Epithelial cell of esophagus (primary cell): ENCODE data around the gene PRKD3.

ENCODE experiments used
- DNase-seq: peaks from one replicate; pipeline ENCODE4 v3.0.0; 2010; ENCODE audit warnings: low read depth
- H3K4me3 ChIP-seq: 2 replicates; pipeline ENCODE4 v1.5.1; 2011; ENCODE audit warnings: mild to moderate bottlenecking, low read length, control low read depth
- CTCF ChIP-seq: IDR thresholded peaks from 2 replicates; pipeline ENCODE4 v1.5.1; 2011; ENCODE audit warnings: low read depth, mild to moderate bottlenecking, low read length, control low read depth, inconsistent platforms; ENCODE audit not compliant: insufficient read depth; ENCODE audit errors: missing control alignments

Gene PRKD3

DNA sequence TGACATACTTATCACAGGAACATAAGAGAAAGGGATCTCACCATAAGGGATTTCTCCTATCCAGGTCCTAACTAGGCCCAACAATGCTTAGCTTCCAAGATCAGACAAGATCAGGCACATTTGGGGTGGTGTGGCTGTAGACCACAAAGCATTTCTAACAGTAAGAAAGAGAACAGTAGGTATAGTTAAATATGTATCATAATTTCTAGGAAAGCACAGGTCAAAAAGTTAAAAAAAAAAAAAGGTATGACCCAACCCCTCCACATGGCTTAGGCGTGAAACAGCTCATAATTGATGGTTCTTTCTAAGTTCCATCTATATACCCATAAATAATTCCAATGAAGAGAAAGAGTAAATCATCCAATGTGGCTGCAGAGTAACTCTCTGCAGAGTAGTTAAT lies 6.9 kb downstream of the PRKD3 start:
- no peak for DNase-seq
- no peak overlapping the region for H3K4me3 ChIP-seq
- TF ChIP-seq CTCF, result no peak

DNA sequence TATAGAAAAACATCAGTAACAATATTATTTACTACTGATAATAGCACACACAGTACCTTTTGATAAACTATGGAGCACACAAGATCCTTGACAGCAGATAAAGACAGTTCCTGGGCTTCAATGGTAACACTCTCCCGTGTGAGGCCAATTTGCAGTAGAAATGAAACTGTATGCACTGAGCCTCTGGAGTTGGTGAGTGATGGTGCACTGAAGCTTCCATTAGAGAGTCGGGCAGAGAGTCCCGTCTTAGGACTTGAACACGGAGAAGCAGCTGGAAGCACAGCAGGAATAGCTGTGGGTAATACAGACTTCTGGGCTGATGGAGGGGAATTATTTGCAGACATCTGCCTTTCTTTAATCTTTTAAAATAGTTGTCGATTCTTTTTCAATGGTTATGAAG lies 8.5 kb downstream of the PRKD3 start:
- no peak for TF ChIP-seq CTCF
- no peak for DNase-seq
- H3K4me3 ChIP-seq, result no peak overlapping the region

DNA sequence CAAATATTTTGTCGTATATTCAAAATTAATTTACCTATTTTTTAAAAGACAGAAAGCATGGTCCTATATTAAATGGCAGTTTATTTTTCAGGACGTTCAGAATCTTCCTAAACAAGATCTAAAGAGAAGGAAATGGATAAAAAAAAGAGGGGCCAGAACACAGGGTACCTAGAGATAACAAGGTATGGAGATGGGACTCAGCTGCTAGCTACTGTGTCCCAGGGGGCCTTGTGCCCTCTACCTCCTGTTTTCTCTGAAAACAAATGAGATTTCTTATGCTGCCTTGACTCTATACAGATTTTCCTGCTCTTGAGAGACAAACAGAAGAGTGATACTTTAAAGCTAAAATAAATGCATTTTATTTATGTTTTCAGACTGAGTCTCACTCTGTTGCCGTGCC lies 9.3 kb downstream of the PRKD3 start:
- DNase-seq, result no peak
- H3K4me3 ChIP-seq, result no peak overlapping the region
- no peak for TF ChIP-seq CTCF

- DNase-seq, result no peak
- TF ChIP-seq CTCF, result no peak
- H3K4me3 ChIP-seq, result no peak overlapping the region
Measured at GRCh38 chr2:37307500-37307899, 17.1 kb downstream of the PRKD3 start.

DNA sequence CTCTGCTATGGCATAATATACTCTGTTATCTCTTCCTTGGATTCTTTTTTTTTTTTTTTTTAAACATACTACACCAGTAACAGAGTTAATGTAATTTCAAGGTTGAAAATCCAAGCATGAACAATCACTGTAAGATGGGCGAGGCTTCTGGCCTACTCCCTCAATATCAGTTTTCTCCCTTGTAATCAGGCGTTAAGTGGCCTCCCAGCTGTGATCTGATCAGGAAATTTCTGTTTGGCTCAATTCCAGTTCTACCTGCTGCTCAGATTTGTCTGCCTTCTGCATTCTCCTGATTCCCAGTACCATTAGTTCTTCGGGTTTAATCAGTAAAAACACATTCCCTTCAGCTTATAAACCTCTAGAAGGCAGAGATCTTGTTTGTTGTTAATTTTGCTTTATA lies 18.6 kb downstream of the PRKD3 start:
- DNase-seq, result no peak
- no peak overlapping the region for H3K4me3 ChIP-seq

DNA sequence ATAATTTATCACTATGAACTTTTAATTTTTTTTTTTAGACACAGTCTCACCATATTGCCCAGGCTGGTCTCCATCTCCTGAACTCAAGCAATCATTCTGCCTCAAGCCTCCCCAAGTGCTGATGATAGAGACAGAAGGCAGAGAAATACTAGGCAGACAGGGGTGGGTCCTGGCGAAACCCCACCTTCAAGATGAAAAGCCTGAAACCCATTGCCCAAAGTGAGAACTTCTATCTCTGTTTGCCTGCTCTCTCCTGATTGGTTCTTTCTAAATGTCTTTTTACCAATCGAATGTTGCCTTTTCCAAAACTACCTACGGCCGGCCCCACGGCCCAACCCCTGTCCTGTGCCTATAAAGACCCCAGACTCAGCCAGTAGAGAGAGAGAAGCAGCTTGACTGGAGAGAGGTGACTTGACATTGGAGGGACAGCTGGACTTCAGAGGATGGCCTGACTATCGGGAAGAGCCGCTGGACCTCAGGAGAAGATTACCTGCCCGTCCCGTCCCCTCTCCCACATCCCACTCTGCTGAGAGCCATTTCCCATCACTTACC lies 21.9 kb downstream of the PRKD3 start:
- H3K4me3 ChIP-seq, result no peak overlapping the region
- no peak for DNase-seq
- no peak for TF ChIP-seq CTCF

More for the DNA sequence above, 18.6 kb downstream of the PRKD3 start:
- no peak for TF ChIP-seq CTCF

DNA sequence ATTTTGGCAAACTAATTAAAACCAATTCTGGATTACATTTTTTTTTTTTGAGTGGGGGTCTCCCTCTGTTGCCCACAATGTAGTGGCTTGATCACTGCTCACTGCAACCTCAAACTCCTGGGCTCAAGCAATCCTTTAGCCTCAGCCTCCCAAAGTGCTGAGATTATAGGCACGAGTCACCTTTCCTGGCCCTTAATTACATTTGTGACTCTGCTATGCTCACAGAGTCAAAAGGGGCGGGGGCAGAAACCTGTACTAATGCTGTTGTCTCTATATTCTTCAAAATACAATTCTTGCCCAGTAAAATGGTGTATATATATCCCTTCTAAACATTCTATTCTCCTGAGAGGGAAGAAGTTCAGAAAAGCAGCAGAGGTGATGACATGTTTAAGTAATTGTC lies 23.2 kb downstream of the PRKD3 start:
- DNase-seq, result no peak
- H3K4me3 ChIP-seq, result no peak overlapping the region
- TF ChIP-seq CTCF, result no peak
